Measurements from ENCODE around the gene AMZ2. TPM values are rescaled to one million over a fixed set of nuclear protein-coding genes. Genes with fewer than 3 reads are reported as not detected.
"Not testable (repeated sequence)": the region's sequence is repeated elsewhere in the genome, so short reads cannot be mapped to it uniquely, and the experiment has no call there.

AMZ2 gene
- 66.7 and 136 TPM in 2 replicates for total RNA-seq (2014; rRNA removed; shearing (Covaris generic); ENCODE audit: low replicate concordance)

GRCh38 chr17:68247445-68248198 lies at the start of gene AMZ2:
Gene AMZ2 (plus strand): TSS chr17:68248043. CDS start chr17:68250188, 2,145 bp downstream.
- Histone ChIP-seq H3K4me3 (ENCODE audit: low read length) (peak within 1 kb of the TSS; percentile 78), H3K79me2 (ENCODE audit: low read length) (peaks cover 53% of the 10 kb centered on the region), H2AFZ (ENCODE audit: low read length) (no peak within 1 kb of the TSS)

GRCh38 chr17:68198931-68199836 lies 48.7 kb upstream of the AMZ2 start:
- H3K4me2 ChIP-seq (ENCODE audit: low read depth, low read length, poor library complexity, severe bottlenecking), result no peak overlapping the region
- no peaks in the 10 kb centered on the region for H4K20me1 ChIP-seq (ENCODE audit: insufficient read depth, low read depth, low read length)
- no peak for DNase-seq
- H3K4me1 ChIP-seq (ENCODE audit: low read length), result peaks cover 43% of the 10 kb centered on the region
- no peaks in the 10 kb centered on the region for H3K9me2 ChIP-seq (replicated peaks; ENCODE audit: insufficient read depth, low read length)
- no peaks in the 10 kb centered on the region for H3K27me3 ChIP-seq (ENCODE audit: low read length)
- no peak overlapping the region for H3K27ac ChIP-seq (ENCODE audit: low read length)
- no peaks in the 10 kb centered on the region for H3K79me2 ChIP-seq (ENCODE audit: low read length)
- H2AFZ ChIP-seq (ENCODE audit: low read length), result no peak overlapping the region
- H3K9ac ChIP-seq (ENCODE audit: low read length), result no peak overlapping the region
- no peaks in the 10 kb centered on the region for H3K9me3 ChIP-seq (ENCODE audit: low read length)
- no peaks in the 10 kb centered on the region for H3K36me3 ChIP-seq (ENCODE audit: insufficient read depth, low read length)
- H3K4me3 ChIP-seq (ENCODE audit: low read length), result no peak overlapping the region

More at GRCh38 chr17:68247445-68248198, at the start of gene AMZ2:
- Histone ChIP-seq H4K20me1 (ENCODE audit: insufficient read depth, low read depth, low read length) (no peaks in the 10 kb centered on the region), H3K9ac (ENCODE audit: low read length) (peak within 1 kb of the TSS; percentile 91), H3K4me2 (ENCODE audit: low read depth, low read length, poor library complexity, severe bottlenecking) (peak within 1 kb of the TSS; percentile 76), H3K9me2 (replicated peaks; ENCODE audit: insufficient read depth, low read length) (no peaks in the 10 kb centered on the region), H3K4me1 (ENCODE audit: low read length) (peaks cover 63% of the 10 kb centered on the region), H3K36me3 (ENCODE audit: insufficient read depth, low read length) (peaks cover 26% of the 10 kb centered on the region; the same call in 1 of the 2 replicates), H3K27ac (ENCODE audit: low read length) (peak within 1 kb of the TSS; percentile 98), H3K9me3 (ENCODE audit: low read length) (no peaks in the 10 kb centered on the region), H3K27me3 (ENCODE audit: low read length) (no peaks in the 10 kb centered on the region)
- DNase-seq, result peak; percentile 98

GRCh38 chr17:68199837-68200688 lies 47.8 kb upstream of the AMZ2 start:
- Histone ChIP-seq H3K4me1 (ENCODE audit: low read length) (peaks cover 50% of the 10 kb centered on the region), H3K4me3 (ENCODE audit: low read length) (peak overlapping the region; percentile 72), H3K9ac (ENCODE audit: low read length) (peak overlapping the region; percentile 81), H3K4me2 (ENCODE audit: low read depth, low read length, poor library complexity, severe bottlenecking) (peak overlapping the region; percentile 88), H3K27ac (ENCODE audit: low read length) (no peak overlapping the region), H4K20me1 (ENCODE audit: insufficient read depth, low read depth, low read length) (no peaks in the 10 kb centered on the region), H2AFZ (ENCODE audit: low read length) (peak overlapping the region; percentile 69; the same call in 1 of the 2 replicates), H3K27me3 (ENCODE audit: low read length) (no peaks in the 10 kb centered on the region), H3K36me3 (ENCODE audit: insufficient read depth, low read length) (no peaks in the 10 kb centered on the region), H3K79me2 (ENCODE audit: low read length) (no peaks in the 10 kb centered on the region), H3K9me3 (ENCODE audit: low read length) (no peaks in the 10 kb centered on the region), H3K9me2 (replicated peaks; ENCODE audit: insufficient read depth, low read length) (no peaks in the 10 kb centered on the region)
- DNase-seq, result peak; percentile 44

- Histone ChIP-seq H3K79me2 (ENCODE audit: low read length) (peaks cover 1% of the 10 kb centered on the region; the same call in 1 of the 2 replicates), H3K9me3 (ENCODE audit: low read length) (no peaks in the 10 kb centered on the region), H2AFZ (ENCODE audit: low read length) (peak overlapping the region; percentile 89; the same call in 1 of the 2 replicates), H3K9ac (ENCODE audit: low read length) (peak overlapping the region; percentile 81), H3K36me3 (ENCODE audit: insufficient read depth, low read length) (no peaks in the 10 kb centered on the region), H3K4me3 (ENCODE audit: low read length) (peak overlapping the region; percentile 72), H3K4me2 (ENCODE audit: low read depth, low read length, poor library complexity, severe bottlenecking) (peak overlapping the region; percentile 88), H3K4me1 (ENCODE audit: low read length) (peaks cover 49% of the 10 kb centered on the region), H3K9me2 (replicated peaks; ENCODE audit: insufficient read depth, low read length) (no peaks in the 10 kb centered on the region), H3K27ac (ENCODE audit: low read length) (peak overlapping the region; percentile 51; the same call in 1 of the 2 replicates), H3K27me3 (ENCODE audit: low read length) (no peaks in the 10 kb centered on the region), H4K20me1 (ENCODE audit: insufficient read depth, low read depth, low read length) (no peaks in the 10 kb centered on the region)
- peak; percentile 92 for DNase-seq
Measured at GRCh38 chr17:68200689-68201417, 47.0 kb upstream of the AMZ2 start.

GRCh38 chr17:68201418-68201771 lies 46.4 kb upstream of the AMZ2 start:
- peak overlapping the region; percentile 81 for H3K9ac ChIP-seq (ENCODE audit: low read length)
- peaks cover 45% of the 10 kb centered on the region for H3K4me1 ChIP-seq (ENCODE audit: low read length)
- not testable (repeated sequence) for H3K79me2 ChIP-seq (ENCODE audit: low read length); H4K20me1 ChIP-seq (ENCODE audit: insufficient read depth, low read depth, low read length); H3K27me3 ChIP-seq (ENCODE audit: low read length); H3K9me3 ChIP-seq (ENCODE audit: low read length); H3K9me2 ChIP-seq (replicated peaks; ENCODE audit: insufficient read depth, low read length); H3K36me3 ChIP-seq (ENCODE audit: insufficient read depth, low read length)
- H3K4me2 ChIP-seq (ENCODE audit: low read depth, low read length, poor library complexity, severe bottlenecking), result peak overlapping the region; percentile 88
- peak overlapping the region; percentile 72; the same call in 1 of the 2 replicates for H3K4me3 ChIP-seq (ENCODE audit: low read length)
- H3K27ac ChIP-seq (ENCODE audit: low read length), result peak overlapping the region; percentile 51
- peak; percentile 40 for DNase-seq
- H2AFZ ChIP-seq (ENCODE audit: low read length), result peak overlapping the region; percentile 89; the same call in 1 of the 2 replicates

- H3K4me1 ChIP-seq (ENCODE audit: low read length), result peaks cover 41% of the 10 kb centered on the region
- H2AFZ ChIP-seq (ENCODE audit: low read length); H3K27ac ChIP-seq (ENCODE audit: low read length); H3K36me3 ChIP-seq (ENCODE audit: insufficient read depth, low read length); H3K4me2 ChIP-seq (ENCODE audit: low read depth, low read length, poor library complexity, severe bottlenecking); H3K27me3 ChIP-seq (ENCODE audit: low read length); H3K9me2 ChIP-seq (replicated peaks; ENCODE audit: insufficient read depth, low read length); H3K9ac ChIP-seq (ENCODE audit: low read length); H3K4me3 ChIP-seq (ENCODE audit: low read length); H3K9me3 ChIP-seq (ENCODE audit: low read length); H4K20me1 ChIP-seq (ENCODE audit: insufficient read depth, low read depth, low read length); DNase-seq: not testable (repeated sequence)
- peaks cover 16% of the 10 kb centered on the region for H3K79me2 ChIP-seq (ENCODE audit: low read length)
Measured at GRCh38 chr17:68202321-68202720, 45.5 kb upstream of the AMZ2 start.

GRCh38 chr17:68204736-68205135 lies 43.1 kb upstream of the AMZ2 start:
- 0 out of 2 replicates have a peak overlapping the region, but pooled peaks have one; percentile 75 for H2AFZ ChIP-seq (ENCODE audit: low read length)
- peak overlapping the region; percentile 100 for H3K9ac ChIP-seq (ENCODE audit: low read length)
- no peaks in the 10 kb centered on the region for H3K9me2 ChIP-seq (replicated peaks; ENCODE audit: insufficient read depth, low read length)
- DNase-seq, result peak; percentile 66
- H3K79me2 ChIP-seq (ENCODE audit: low read length), result peaks cover 32% of the 10 kb centered on the region
- no peaks in the 10 kb centered on the region for H4K20me1 ChIP-seq (ENCODE audit: insufficient read depth, low read depth, low read length)
- H3K4me2 ChIP-seq (ENCODE audit: low read depth, low read length, poor library complexity, severe bottlenecking), result peak overlapping the region; percentile 80
- H3K9me3 ChIP-seq (ENCODE audit: low read length), result no peaks in the 10 kb centered on the region
- peak overlapping the region; percentile 73 for H3K4me3 ChIP-seq (ENCODE audit: low read length)
- peaks cover 38% of the 10 kb centered on the region for H3K4me1 ChIP-seq (ENCODE audit: low read length)
- H3K36me3 ChIP-seq (ENCODE audit: insufficient read depth, low read length), result peaks cover 10% of the 10 kb centered on the region
- no peaks in the 10 kb centered on the region for H3K27me3 ChIP-seq (ENCODE audit: low read length)
- peak overlapping the region; percentile 94 for H3K27ac ChIP-seq (ENCODE audit: low read length)

Data from Karpas-422 (cell line).